ENCODE data around the gene PITPNM2. TPM values are rescaled to one million over a fixed set of nuclear protein-coding genes. Genes with fewer than 3 reads are reported as not detected.

Gene PITPNM2
- total and polyA plus RNA-seq, 2 experiments from 2014 or later, result 0.82 to 3.0 TPM

GRCh38 chr12:123131879-123132402 is 18.9 kb downstream of the PITPNM2 start:
- Histone ChIP-seq H2AFZ (no peak overlapping the region), H3K27ac (ENCODE audit: low read depth) (no peak overlapping the region), H3K4me1 (ENCODE audit: insufficient read depth) (no peaks in the 10 kb centered on the region), H3K9me2 (ENCODE audit: insufficient read depth) (no peaks in the 10 kb centered on the region), H3K79me2 (replicated peaks; ENCODE audit: insufficient read depth) (no peaks in the 10 kb centered on the region), H3K36me3 (ENCODE audit: insufficient read depth) (no peaks in the 10 kb centered on the region), H4K20me1 (replicated peaks; ENCODE audit: insufficient read depth) (no peaks in the 10 kb centered on the region), H3F3A (replicated peaks; ENCODE audit: low read depth) (no peaks in the 10 kb centered on the region), H3K4me3 (no peak overlapping the region), H3K4me2 (no peak overlapping the region), H3K27me3 (ENCODE audit: insufficient read depth) (no peaks in the 10 kb centered on the region)
- TF ChIP-seq EZH2 (IDR thresholded peaks at IDR 0.05; ENCODE audit: low read depth, unreplicated experiment), result no peak
- TF ChIP-seq JUNB (IDR thresholded peaks at IDR 0.05; ENCODE audit: unreplicated experiment), result no peak
- no peak for TF ChIP-seq POLR2AphosphoS5 (IDR thresholded peaks at IDR 0.05; ENCODE audit: low read depth)
- DNase-seq (ENCODE audit: low spot score) (no peak), ATAC-seq (no peak)
- Mint-ChIP-seq H3K27ac (no peak overlapping the region), H3K36me3 (ENCODE audit: low read depth) (no peaks in the 10 kb centered on the region), H3K4me3 (no peak overlapping the region), H3K9me3 (peaks cover 3% of the 10 kb centered on the region; the same call in 1 of the 3 replicates), H3K27me3 (ENCODE audit: insufficient read depth, low read depth, poor library complexity) (peaks cover 3% of the 10 kb centered on the region), H3K4me1 (no peaks in the 10 kb centered on the region)

DNA sequence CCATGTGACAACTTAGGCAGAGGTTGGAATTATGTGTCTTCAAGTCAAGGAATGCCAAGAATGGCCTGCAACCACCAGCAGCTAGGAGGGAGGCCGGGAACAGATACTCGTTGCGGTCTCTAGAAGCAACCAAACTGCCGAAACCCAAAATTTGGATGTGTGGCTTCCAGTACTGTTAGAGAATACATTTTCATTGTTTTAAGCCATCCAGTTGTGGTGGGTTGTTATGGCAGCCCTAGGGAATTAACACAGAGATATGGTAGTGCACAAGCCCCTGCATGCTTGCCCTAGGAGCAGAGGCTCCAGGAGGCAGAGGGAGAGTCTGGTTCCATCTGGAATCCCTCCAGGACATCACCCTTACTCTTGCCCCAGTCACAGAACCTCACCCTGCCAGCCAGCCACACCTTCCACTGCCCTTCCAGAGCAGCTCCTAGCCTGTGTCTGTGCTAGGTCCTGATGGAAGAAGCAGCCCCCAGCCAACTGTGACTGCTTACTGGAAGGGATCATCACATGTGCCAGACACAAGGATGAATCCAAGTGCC is 19.5 kb downstream of the PITPNM2 start:
- Mint-ChIP-seq H3K9me3 (peaks cover 3% of the 10 kb centered on the region; the same call in 1 of the 3 replicates), H3K27ac (0 out of 2 replicates have a peak overlapping the region, but pooled peaks have one; percentile 48), H3K4me1 (peaks cover 4% of the 10 kb centered on the region; the same call in 2 of the 3 replicates), H3K36me3 (ENCODE audit: low read depth) (no peaks in the 10 kb centered on the region), H3K4me3 (no peak overlapping the region), H3K27me3 (ENCODE audit: insufficient read depth, low read depth, poor library complexity) (peaks cover 6% of the 10 kb centered on the region)
- no peaks in the 10 kb centered on the region for H4K20me1 ChIP-seq (replicated peaks; ENCODE audit: insufficient read depth)
- no peaks in the 10 kb centered on the region for H3K36me3 ChIP-seq (ENCODE audit: insufficient read depth)
- H3K27ac ChIP-seq (ENCODE audit: low read depth), result no peak overlapping the region
- no peak overlapping the region for H3K4me2 ChIP-seq
- ATAC-seq (no peak), DNase-seq (ENCODE audit: low spot score) (no peak)
- no peaks in the 10 kb centered on the region for H3K4me1 ChIP-seq (ENCODE audit: insufficient read depth)
- no peak overlapping the region for H2AFZ ChIP-seq
- no peak overlapping the region for H3K4me3 ChIP-seq
- H3K27me3 ChIP-seq (ENCODE audit: insufficient read depth), result no peaks in the 10 kb centered on the region
- no peaks in the 10 kb centered on the region for H3F3A ChIP-seq (replicated peaks; ENCODE audit: low read depth)
- peaks cover 4% of the 10 kb centered on the region; the same call in 1 of the 2 replicates for H3K9me2 ChIP-seq (ENCODE audit: insufficient read depth)
- no peaks in the 10 kb centered on the region for H3K79me2 ChIP-seq (replicated peaks; ENCODE audit: insufficient read depth)
- TF ChIP-seq STAT1 (IDR thresholded peaks at IDR 0.05; ENCODE audit: unreplicated experiment), result no peak
- no peak for TF ChIP-seq JUNB (IDR thresholded peaks at IDR 0.05; ENCODE audit: unreplicated experiment)
- TF ChIP-seq ZNF462 (CRISPR knock-in tag; IDR thresholded peaks at IDR 0.05), result no peak
- no peak for TF ChIP-seq ZNF114 (CRISPR knock-in tag; IDR thresholded peaks at IDR 0.05)
- TF ChIP-seq NANOG (IDR thresholded peaks at IDR 0.05; ENCODE audit: borderline replicate concordance), result no peak
- TF ChIP-seq EZH2phosphoT487 (IDR thresholded peaks at IDR 0.05; ENCODE audit: unreplicated experiment), result no peak
- TF ChIP-seq, protein P1, sequence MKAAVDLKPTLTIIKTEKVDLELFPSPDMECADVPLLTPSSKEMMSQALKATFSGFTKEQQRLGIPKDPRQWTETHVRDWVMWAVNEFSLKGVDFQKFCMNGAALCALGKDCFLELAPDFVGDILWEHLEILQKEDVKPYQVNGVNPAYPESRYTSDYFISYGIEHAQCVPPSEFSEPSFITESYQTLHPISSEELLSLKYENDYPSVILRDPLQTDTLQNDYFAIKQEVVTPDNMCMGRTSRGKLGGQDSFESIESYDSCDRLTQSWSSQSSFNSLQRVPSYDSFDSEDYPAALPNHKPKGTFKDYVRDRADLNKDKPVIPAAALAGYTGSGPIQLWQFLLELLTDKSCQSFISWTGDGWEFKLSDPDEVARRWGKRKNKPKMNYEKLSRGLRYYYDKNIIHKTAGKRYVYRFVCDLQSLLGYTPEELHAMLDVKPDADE (IDR thresholded peaks at IDR 0.05), result no peak
- TF ChIP-seq, protein P2, sequence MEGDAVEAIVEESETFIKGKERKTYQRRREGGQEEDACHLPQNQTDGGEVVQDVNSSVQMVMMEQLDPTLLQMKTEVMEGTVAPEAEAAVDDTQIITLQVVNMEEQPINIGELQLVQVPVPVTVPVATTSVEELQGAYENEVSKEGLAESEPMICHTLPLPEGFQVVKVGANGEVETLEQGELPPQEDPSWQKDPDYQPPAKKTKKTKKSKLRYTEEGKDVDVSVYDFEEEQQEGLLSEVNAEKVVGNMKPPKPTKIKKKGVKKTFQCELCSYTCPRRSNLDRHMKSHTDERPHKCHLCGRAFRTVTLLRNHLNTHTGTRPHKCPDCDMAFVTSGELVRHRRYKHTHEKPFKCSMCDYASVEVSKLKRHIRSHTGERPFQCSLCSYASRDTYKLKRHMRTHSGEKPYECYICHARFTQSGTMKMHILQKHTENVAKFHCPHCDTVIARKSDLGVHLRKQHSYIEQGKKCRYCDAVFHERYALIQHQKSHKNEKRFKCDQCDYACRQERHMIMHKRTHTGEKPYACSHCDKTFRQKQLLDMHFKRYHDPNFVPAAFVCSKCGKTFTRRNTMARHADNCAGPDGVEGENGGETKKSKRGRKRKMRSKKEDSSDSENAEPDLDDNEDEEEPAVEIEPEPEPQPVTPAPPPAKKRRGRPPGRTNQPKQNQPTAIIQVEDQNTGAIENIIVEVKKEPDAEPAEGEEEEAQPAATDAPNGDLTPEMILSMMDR (conservative IDR thresholded peaks at IDR 0.05; ENCODE audit: low read depth in 2 of 2), result no peak

Data from GM23338 (cell line).